Omental fat pad (tissue), 4 donors: ENCODE measurements around the gene ITGA8. TPM values are rescaled to one million over a fixed set of nuclear protein-coding genes. Genes with fewer than 3 reads are reported as not detected.
"Not testable (repeated sequence)": the region's sequence is repeated elsewhere in the genome, so short reads cannot be mapped to it uniquely, and the experiment has no call there.

ENCODE experiments used
- ATAC-seq: fragments of 150-250 bp; one replicate; pipeline ENCODE4 v1.9.1; 2016; ENCODE audit warnings: mild to moderate bottlenecking, moderate library complexity; ENCODE audit not compliant: low FRiP score
- DNase-seq: peaks from one replicate; pipeline ENCODE4 v3.0.0-alpha.2; 2019; ENCODE audit warnings: low spot score
- CTCF ChIP-seq, 3 donors: fragments of 450-650 bp; IDR thresholded peaks; one replicate each; pipeline ENCODE4 v1.5.1; 2016 to 2017; ENCODE audit warnings: antibody characterized with exemption in 3 of 3, mild to moderate bottlenecking in 3 of 3, moderate library complexity in 2 of 3
- total RNA-seq, 4 donors: library from RNA; depleted of rRNA; stranded (reverse); fragments of >200 nt; gene quantifications; one replicate each; pipeline ENCODE4 v1.1.0, GENCODE V29; 2016

The ITGA8 gene
- total RNA-seq, 4 donors from 2014 or later, result 1.1 to 13.9 (median 2.2) TPM

GRCh38 chr10:15571575-15571974 lies 148.1 kb downstream of the ITGA8 start:
- no peak for TF ChIP-seq CTCF (IDR thresholded peaks at IDR 0.05)
- DNase-seq (no peak), ATAC-seq (no peak)

- no peak for TF ChIP-seq CTCF (IDR thresholded peaks at IDR 0.05)
- DNase-seq, result no peak
- ATAC-seq, result no peak
These were observed 148.9 kb downstream of the ITGA8 start for GRCh38 chr10:15570738-15571339.

- DNase-seq (no peak), ATAC-seq (no peak)
- TF ChIP-seq CTCF (IDR thresholded peaks at IDR 0.05), result no peak
These were observed 151.8 kb downstream of the ITGA8 start for GRCh38 chr10:15567952-15568351.

GRCh38 chr10:15563246-15563645 lies 156.5 kb downstream of the ITGA8 start:
- no peak for TF ChIP-seq CTCF (IDR thresholded peaks at IDR 0.05)
- no peak for ATAC-seq
- no peak for DNase-seq

GRCh38 chr10:15562578-15562977 lies 157.1 kb downstream of the ITGA8 start:
- DNase-seq (no peak), ATAC-seq (no peak)
- TF ChIP-seq CTCF (IDR thresholded peaks at IDR 0.05), result no peak

GRCh38 chr10:15562116-15562515 lies 157.6 kb downstream of the ITGA8 start:
- no peak for TF ChIP-seq CTCF (IDR thresholded peaks at IDR 0.05)
- ATAC-seq, result no peak
- DNase-seq, result no peak

- no peak for TF ChIP-seq CTCF (IDR thresholded peaks at IDR 0.05)
- no peak for DNase-seq
- ATAC-seq, result no peak
These were observed 161.6 kb downstream of the ITGA8 start for GRCh38 chr10:15558136-15558535.

GRCh38 chr10:15557168-15557567 lies 162.6 kb downstream of the ITGA8 start:
- not testable (repeated sequence) for DNase-seq, ATAC-seq
